Adrenal gland (tissue), 12 donors: ENCODE measurements around the gene TAF11L6. TPM values are rescaled to one million over a fixed set of nuclear protein-coding genes. Genes with fewer than 3 reads are reported as not detected.
"Not testable (repeated sequence)": the region's sequence is repeated elsewhere in the genome, so short reads cannot be mapped to it uniquely, and the experiment has no call there.

ENCODE experiments used
- DNase-seq, 7 donors: peaks; one replicate each; pipeline ENCODE4 v3.0.0-alpha.2; 2019 to 2020
- H3K27ac ChIP-seq, 5 donors: fragments of 200-600 bp; sonication (generic) in 4 of 5; 1 replicate in 3 of 5; 2 replicates in 2 of 5; pipeline versions ENCODE4 v1.5.1 to v1.8.0; 2016 to 2020; ENCODE audit warnings: mild to moderate bottlenecking in 1 of 5
- H3K27me3 ChIP-seq: fragments of 200-600 bp; 2 replicates; pipeline ENCODE4 v1.8.0; 2021
- H3K36me3 ChIP-seq, 2 donors: fragments of 200-600 bp; replicated peaks in 1 of 2; 1 replicate in 1 of 2; 2 replicates in 1 of 2; pipeline versions ENCODE4 v1.5.1 to v1.8.0; 2018 to 2022
- H3K4me1 ChIP-seq, 2 donors: fragments of 200-600 bp; replicated peaks in 1 of 2; 1 replicate in 1 of 2; 2 replicates in 1 of 2; pipeline versions ENCODE4 v1.5.1 to v1.8.0; 2018 to 2021
- H3K4me3 ChIP-seq, 4 donors: fragments of 200-600 bp; sonication (generic) in 3 of 4; one replicate each; pipeline ENCODE4 v1.5.1; 2016 to 2018
- H3K9me3 ChIP-seq, 3 donors: fragments of 200-600 bp; sonication (generic) in 1 of 3; replicated peaks in 1 of 3; 1 replicate in 2 of 3; 2 replicates in 1 of 3; pipeline versions ENCODE4 v1.5.1 to v1.8.0; 2016 to 2021
- WGBS, 4 donors: extraction: QIAGEN DNeasy Blood & Tissue Kit in 2 of 4; methylation state at CpG; one replicate each; pipeline versions ENCODE4 v1.1.5 to v1.1.7; 2013 to 2017; 5-methylcytosine and 5-hydroxymethylcytosine counted together
- intact Hi-C, 2 donors: fragments of 100-400 bp; cut with DNase I; formaldehyde crosslinking; loops; one replicate each; pipeline versions ENCODE4 v1.14.1 to v1.15.0; 2022 to 2023
- polyA plus RNA-seq, 3 donors: library from polyadenylated mRNA; stranded (reverse); fragments of 200-250 nt in 2 of 3; fragments of 350-450 nt in 1 of 3; fragmentation: Illumina TruSeq in 1 of 3; extraction: RNeasy Lipid Tissue Mini Kit (QIAGEN cat#74804) in 1 of 3; gene quantifications; one replicate each; pipeline ENCODE4 v1.2.3, GENCODE V29; 2013 to 2014
- small RNA-seq, 2 donors: library from RNA; depleted of rRNA; stranded (forward); fragments of <200 nt; gene quantifications; one replicate each; pipeline ENCODE3, GENCODE V24; 2016
- total RNA-seq, 9 donors: library from RNA; depleted of rRNA in 4 of 9; stranded (reverse); fragments of >200 nt in 4 of 9; fragments of 120-200 nt in 1 of 9; fragmentation: NEBNext Ultra II Directional in 1 of 9; extraction: Animal tissue kit (Norgen Biotek cat#: 25700) in 1 of 9; gene quantifications; one replicate each; pipeline versions ENCODE4 v1.1.0 to v1.2.4, GENCODE V29; 2013 to 2023
- donor health status: healthy with polysubstance abuse.
- donor health status: Bipolar disorder and iron deficiency.
- donor health status: DM: yes; HTN: yes; CAD: no.
- donor health status: DM: no; HTN: no; CAD: no.
- donor health status: DM: no; HTN: no; CAD: no.
- donor health status: DM: yes; HTN: yes; CAD: no.

TAF11L6 gene
- total and polyA plus RNA-seq, 12 donors: not detected

- H3K36me3 ChIP-seq, intact Hi-C loops, H3K4me3 ChIP-seq, H3K27me3 ChIP-seq, DNase-seq, H3K27ac ChIP-seq, H3K9me3 ChIP-seq, H3K4me1 ChIP-seq: not testable (repeated sequence)
- WGBS, 4 donors: no CpG with 5 or more reads among the region's 15 CpGs
Measured at GRCh38 chr5:17524935-17525334, 3.5 kb upstream of the TAF11L6 start, which contains the start of gene TAF11L5. TAF11L5 (plus strand) TSS chr5:17525235.

DNA sequence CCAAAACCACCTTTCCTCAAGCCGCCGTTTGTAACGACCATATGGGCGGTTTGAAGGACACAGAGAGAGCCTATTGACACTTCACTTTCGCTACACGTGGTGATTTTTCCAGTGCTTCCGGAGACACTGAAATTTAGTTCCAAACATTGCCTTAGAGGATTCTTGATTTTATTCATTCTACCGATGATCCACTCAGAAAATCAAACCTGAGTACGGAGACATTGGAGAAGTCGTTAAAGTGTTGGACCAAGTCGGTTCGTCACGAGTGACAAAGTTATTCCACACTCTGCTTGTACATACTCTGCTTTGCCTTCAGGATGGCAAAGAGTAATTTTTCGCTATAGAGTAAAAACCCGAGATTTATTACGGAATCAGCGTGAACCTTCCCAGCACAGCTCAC is 2.0 kb upstream of the TAF11L6 start:
- DNase-seq: peak; percentile 12 to 72 (median 34)
- H3K27me3 ChIP-seq, H3K27ac ChIP-seq, H3K9me3 ChIP-seq, H3K4me3 ChIP-seq, intact Hi-C loops, H3K4me1 ChIP-seq, H3K36me3 ChIP-seq: not testable (repeated sequence)
- 86 to 88% (median 87%) methylated on average over 9 to 17 of the region's 17 CpGs for WGBS, 4 donors

Small RNAs within 50 kb of the gene (small RNA-seq; reads per million reads assigned to genes)
- gene AC106774.3: 0 reads per million in 2 donors

Other genes with a start within 250 kb of the TAF11L6 start
- not detected for gene TAF11L2, start 30.4 kb upstream of the TAF11L6 start, total RNA-seq
- gene TAF11L2, start 30.4 kb upstream of the TAF11L6 start, polyA plus RNA-seq: not detected
- not detected for gene TAF11L3, start 10.3 kb upstream of the TAF11L6 start, total RNA-seq
- gene TAF11L3, start 10.3 kb upstream of the TAF11L6 start, polyA plus RNA-seq: not detected
- not detected for gene TAF11L4, start 6.9 kb upstream of the TAF11L6 start, total RNA-seq
- gene TAF11L4, start 6.9 kb upstream of the TAF11L6 start, polyA plus RNA-seq: not detected
- not detected for gene TAF11L5, start 3.4 kb upstream of the TAF11L6 start, total RNA-seq
- gene TAF11L5, start 3.4 kb upstream of the TAF11L6 start, polyA plus RNA-seq: not detected
- not detected for gene TAF11L7, start 57.1 kb downstream of the TAF11L6 start, total RNA-seq
- gene TAF11L7, start 57.1 kb downstream of the TAF11L6 start, polyA plus RNA-seq: not detected
- not detected for gene TAF11L8, start 62.3 kb downstream of the TAF11L6 start, total RNA-seq
- gene TAF11L8, start 62.3 kb downstream of the TAF11L6 start, polyA plus RNA-seq: not detected
- gene TAF11L9, start 65.7 kb downstream of the TAF11L6 start, total RNA-seq: not detected
- not detected for gene TAF11L9, start 65.7 kb downstream of the TAF11L6 start, polyA plus RNA-seq
- not detected for gene TAF11L10, start 69.2 kb downstream of the TAF11L6 start, total RNA-seq
- not detected for gene TAF11L10, start 69.2 kb downstream of the TAF11L6 start, polyA plus RNA-seq
- not detected for gene TAF11L11, start 75.5 kb downstream of the TAF11L6 start, total RNA-seq
- gene TAF11L11, start 75.5 kb downstream of the TAF11L6 start, polyA plus RNA-seq: not detected
- gene TAF11L12, start 81.7 kb downstream of the TAF11L6 start, total RNA-seq: not detected
- not detected for gene TAF11L12, start 81.7 kb downstream of the TAF11L6 start, polyA plus RNA-seq
- gene TAF11L13, start 103.4 kb downstream of the TAF11L6 start, total RNA-seq: not detected
- not detected for gene TAF11L13, start 103.4 kb downstream of the TAF11L6 start, polyA plus RNA-seq
- not detected for gene TAF11L14, start 105.8 kb downstream of the TAF11L6 start, total RNA-seq
- not detected for gene TAF11L14, start 105.8 kb downstream of the TAF11L6 start, polyA plus RNA-seq